Stimulated activated naive CD8-positive, alpha-beta T cell treated with anti-CD3 and anti-CD28 coated beads, Interleukin-15, Interleukin-2, amounts not matched to agents 100 U/mL and 50 U/mL, for 24 hours (primary cell): ENCODE results near the gene FGD6.
"Not testable (repeated sequence)": the region's sequence is repeated elsewhere in the genome, so short reads cannot be mapped to it uniquely, and the experiment has no call there.

Experiments
- ATAC-seq: fragments of 150-1000 bp; cut with Tn5 transposase; one replicate; pipeline ENCODE4 v1.10.0; 2021
- DNase-seq: peaks from one replicate; pipeline ENCODE4 v3.0.0; 2021

FGD6 gene

GRCh38 chr12:95178136-95178535 is 39.1 kb downstream of the FGD6 start:
- DNase-seq (no peak), ATAC-seq (no peak)

DNA sequence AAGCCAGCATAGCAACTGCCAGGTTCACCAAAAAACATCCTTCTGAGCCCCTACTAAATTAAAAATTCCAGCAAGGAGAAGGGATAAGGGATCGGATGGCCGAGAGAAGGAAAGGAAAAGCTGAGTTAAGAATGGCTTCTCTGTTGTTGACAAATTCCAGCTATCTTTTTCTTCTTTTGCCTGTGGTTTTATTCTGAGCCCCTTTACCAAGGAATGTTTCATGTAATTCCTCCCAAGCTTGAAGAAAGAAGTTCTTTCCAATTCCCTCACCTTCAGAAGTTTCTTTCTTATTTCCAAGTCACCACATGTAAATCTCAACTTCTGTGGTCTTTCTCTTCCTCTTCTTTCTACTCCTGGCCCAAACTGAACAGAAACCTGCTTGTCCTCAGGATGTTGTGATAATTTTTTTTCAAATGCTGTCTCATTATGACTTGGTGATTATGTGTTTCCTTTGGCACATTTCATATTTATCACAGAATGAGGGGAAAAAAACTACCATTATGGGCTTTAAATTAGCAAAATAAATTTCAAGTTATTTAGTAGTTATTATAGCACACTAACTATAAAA is 40.0 kb downstream of the FGD6 start:
- ATAC-seq: no peak
- no peak for DNase-seq

DNA sequence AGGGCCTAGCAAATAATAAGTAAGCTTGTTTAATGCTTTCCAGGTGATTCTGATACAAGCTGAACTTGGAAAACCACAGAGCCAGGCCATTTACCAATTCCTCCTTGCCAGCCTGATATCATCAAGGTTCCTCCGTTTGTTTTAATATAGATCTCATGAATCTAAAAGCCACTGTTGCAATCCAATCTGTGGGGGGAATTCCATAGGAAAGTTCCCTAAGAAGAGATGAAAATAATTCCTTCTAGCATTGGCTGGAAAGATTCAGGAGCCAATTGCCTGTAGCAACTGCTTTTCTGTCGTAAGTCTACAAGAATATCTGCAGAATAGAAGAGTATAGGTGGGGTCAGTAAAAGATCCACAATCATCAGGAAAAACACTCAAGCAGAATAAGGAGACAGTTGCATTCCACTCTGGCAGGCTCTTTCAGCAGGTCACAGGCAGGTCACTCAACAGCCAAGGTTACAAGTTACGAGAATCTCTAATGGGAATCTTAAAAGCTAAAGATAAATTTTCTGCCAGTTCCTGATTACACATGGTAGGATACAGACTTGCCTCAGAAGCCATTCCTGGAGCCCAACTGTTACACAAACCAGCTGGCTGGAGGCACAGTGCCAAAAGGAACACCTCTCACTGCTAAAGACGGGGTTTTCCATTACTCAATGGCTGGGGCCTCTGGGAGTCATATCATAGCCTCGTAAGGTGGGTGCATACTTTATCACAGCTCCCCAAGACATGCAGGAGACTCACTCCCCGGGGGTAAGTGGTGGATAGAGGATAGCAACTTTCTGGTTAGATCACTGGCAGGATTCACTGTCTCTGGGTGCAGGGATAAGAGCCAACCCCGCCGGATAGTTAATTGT is 43.6 kb downstream of the FGD6 start:
- ATAC-seq (no peak), DNase-seq (no peak)

DNA sequence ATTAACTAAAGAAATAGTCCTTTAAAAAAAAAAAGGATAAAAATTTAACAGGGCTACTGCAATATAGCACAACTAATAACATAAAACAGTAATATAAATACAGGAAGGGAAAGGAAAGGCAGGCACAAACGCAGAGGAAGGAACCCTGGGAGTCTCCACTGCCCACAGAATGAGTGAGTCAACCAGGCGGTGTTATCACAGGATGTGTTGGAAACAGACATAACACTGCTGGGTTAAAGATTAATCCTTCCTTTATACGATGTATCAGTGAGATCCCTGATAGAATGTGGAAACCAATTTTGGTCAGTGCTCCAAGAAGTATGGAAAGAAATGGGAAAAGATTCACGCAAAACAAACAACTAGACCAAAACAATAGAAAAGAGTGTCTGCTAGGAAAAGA is 47.9 kb downstream of the FGD6 start:
- no peak for ATAC-seq
- DNase-seq: no peak

GRCh38 chr12:95168746-95169145 is 48.5 kb downstream of the FGD6 start:
- DNase-seq: no peak
- ATAC-seq: no peak

DNA sequence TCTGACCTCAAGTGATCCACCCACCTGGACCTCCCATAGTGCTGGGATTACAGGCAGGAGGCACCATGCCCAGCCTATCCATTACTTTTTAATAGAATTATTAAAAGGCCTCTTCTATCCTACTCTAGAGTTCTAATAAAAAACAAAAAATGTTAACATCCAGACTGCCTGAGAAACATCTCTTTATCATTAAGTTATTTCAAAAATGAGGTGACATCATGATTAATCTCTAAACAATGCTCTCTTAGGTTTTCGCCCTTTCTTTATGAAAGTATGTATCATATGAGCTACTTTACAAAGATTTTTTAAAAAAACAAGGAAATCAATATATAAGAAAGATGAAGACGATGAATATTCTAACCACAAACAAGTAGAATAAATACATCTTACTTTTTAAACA is 52.6 kb downstream of the FGD6 start:
- ATAC-seq (no peak), DNase-seq (no peak)

- DNase-seq: no peak
- no peak for ATAC-seq
Measured at GRCh38 chr12:95158919-95159318, 58.3 kb downstream of the FGD6 start.

DNA sequence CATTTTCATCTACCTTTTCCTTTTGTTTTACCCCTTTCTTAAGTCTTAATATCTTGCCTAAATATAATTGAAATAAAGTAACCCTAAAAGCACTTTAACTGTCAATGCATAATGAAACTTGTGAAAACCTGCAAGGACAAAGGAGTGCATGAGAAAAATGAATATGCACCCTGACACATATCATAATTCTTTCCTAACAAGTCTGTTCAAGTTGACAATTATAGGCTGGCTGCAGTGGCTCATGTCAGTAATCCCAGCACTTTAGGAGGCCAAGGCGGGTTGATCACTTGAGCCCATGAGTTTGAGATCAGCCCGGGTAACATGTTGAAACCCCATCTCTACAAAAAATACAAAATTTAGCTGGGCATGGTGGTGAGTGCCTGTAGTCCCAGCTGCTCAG is 65.4 kb downstream of the FGD6 start:
- DNase-seq: no peak
- no peak for ATAC-seq

DNA sequence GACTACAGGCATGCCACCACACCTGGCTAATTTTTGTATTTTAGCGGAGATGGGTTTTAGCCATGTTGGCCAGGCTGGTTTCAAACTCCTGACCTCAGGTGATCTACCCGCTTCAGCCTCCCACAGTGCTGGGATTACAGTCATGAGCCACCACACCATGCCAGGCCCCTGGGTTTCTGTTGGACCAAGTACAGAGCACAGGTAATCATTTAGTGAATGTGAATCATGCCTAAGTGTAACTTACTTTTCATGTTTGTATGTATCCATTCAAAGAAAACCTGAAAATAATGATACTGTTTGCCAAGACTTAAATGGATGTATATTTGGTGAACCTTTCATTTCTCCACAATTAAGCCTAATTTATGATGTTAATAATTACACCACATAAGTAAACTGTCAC is 65.9 kb downstream of the FGD6 start:
- ATAC-seq (no peak), DNase-seq (no peak)

DNA sequence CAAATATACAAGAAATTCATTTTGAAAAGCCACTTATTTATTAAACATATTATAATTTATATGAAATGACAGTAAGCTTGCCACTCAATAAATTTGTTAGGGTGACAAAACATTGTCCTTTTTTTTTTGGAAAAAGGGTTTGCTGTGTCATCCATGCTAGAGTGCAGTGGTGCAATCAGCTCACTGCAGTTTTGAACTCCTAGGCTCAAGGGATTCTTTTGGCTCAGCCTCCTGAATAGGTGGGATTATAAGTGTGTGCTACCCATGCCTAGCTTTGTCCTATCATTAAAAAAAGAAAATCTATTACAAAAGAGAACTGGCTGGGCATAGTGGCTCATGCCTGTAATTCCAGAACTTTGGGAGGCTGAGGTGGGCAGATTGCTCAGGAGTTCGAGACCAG is 66.8 kb downstream of the FGD6 start:
- no peak for DNase-seq
- ATAC-seq: no peak

DNA sequence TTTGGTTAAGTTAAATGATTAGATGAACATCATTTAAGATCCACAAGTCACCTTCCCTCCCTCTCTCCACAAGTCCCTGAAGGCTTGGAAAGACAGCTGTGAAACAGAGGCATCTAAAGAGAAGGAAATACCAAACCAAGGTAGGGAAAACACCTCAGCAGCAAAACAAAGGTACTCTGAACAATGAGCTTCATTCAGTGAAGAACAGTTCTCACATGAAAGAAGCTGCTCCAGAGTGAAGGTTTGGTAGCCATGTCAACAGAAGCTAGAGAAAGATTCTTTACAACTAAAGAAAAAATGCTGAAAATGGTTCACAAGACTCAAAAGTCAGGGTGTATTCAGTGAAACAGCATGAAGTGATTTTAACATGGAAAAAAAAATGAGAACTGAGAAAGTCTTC is 69.4 kb downstream of the FGD6 start:
- DNase-seq: no peak
- no peak for ATAC-seq

DNA sequence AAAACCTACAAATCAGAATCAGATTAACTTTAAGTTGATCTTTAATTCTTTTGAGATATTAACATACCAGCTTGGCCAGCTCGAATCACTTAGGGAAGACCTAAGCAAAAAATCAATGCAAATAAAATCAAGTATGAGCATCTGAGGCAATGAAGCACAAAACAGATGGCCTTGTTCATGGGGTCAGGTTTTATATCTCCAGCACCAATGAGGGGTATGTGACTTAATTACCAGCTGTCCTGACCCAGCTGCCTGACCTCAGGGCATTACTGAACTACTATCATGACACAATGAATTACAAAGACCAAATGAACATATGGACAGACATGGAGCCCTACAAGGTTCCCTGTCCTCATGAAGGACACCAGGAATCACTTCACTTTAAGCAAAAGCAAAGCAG is 70.5 kb downstream of the FGD6 start:
- DNase-seq (no peak), ATAC-seq (no peak)

DNA sequence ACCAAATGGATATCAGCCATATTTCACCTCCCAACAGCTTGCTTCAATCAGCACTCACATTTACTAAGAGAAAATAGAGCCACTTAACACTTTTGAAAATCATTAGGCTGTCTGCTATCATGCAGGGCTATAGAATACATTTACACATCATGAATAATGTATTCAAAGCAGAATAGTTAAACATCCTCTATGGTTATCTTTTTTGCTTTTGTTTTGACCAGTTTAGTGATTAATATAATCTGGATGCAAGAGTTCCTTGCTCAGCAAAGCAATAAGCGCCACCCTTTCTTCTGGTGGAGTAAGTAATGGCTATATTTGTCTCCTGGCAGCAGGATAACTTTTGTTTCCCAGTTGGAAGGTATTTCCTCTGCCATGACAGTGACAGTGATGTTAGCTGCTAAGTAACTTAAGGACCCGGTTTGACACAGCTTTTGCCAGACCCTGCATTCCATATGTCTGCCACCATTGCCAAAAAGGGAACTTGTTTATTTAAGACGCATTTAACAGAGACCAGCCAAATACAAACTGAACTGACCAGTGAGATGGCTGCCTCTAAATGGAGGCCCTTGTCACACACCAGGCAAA is 73.6 kb downstream of the FGD6 start:
- ATAC-seq: no peak
- DNase-seq: no peak

DNA sequence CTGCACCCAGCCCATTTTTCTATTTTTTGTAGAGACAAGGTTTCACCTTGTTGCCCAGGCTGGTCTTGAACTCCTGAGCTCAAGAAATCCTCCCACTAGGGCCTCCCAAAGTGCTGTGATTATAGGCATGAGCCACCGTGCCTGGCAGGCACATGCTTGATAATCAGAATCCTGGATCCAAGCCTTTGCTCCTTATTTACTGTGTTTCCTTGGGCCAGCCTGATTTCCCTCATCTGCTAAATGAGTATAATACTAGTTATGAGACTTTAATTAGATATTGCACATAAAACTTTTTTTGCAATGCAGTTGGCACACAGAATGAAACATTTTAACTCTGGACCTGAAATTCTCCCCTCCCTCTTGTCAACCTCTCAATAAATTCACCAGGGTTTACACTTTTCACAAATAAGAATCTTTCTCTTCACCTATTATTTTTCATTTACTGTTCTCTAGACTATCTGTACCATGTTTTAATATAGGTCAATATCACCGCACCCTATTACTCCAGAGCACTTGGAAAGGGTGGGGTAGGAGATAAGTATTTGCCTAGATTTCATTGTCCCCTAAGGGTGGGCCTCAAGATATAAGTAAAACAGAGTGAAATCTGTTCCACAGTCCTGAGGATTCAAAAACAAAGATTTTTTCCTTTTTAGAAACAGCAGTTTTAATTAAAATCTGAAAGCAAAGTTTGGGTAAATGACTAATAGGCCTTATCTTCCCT is 74.7 kb downstream of the FGD6 start:
- DNase-seq (no peak), ATAC-seq (no peak)

DNA sequence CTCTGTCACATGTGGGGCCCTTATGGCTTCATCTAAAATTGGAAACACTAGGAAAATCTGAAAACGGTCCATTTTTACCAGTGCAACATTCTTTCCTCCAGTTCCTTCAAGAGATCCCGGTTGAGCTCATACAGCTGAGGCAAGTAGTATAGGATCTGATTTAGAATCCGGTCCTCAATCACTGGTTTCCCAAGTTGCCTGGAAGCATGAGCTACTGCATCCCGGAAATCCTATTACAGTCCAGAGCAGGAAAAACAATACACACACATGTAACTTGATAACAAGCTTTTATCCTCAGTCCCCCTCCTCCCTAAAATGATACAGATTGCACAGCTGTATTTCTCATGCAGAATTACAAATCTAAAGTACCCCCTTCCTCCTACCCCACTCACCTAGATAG is 76.0 kb downstream of the FGD6 start:
- ATAC-seq (no peak), DNase-seq (no peak)

DNA sequence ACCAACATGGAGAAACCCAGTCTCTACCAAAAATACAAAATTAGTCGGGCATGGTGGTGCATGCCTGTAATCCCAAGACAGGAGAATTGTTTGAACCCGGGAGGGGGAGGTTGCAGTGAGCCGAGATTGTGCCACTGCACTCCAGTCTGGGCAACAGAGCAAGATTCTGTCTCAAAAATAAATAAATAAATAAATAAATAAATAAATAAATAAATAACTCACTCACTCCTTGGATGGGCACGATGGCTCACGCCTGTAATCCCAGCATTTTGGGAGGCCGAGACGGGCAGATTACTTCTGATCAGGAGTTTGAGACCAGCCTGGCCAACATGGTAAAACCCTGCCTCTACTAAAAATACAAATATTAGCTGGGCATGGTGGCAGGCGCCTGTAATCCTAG is 79.2 kb downstream of the FGD6 start:
- ATAC-seq, DNase-seq: not testable (repeated sequence)

GRCh38 chr12:95136598-95136997 is 80.7 kb downstream of the FGD6 start:
- ATAC-seq (no peak), DNase-seq (no peak)

GRCh38 chr12:95134085-95134484 is 83.2 kb downstream of the FGD6 start:
- no peak for ATAC-seq
- no peak for DNase-seq

DNA sequence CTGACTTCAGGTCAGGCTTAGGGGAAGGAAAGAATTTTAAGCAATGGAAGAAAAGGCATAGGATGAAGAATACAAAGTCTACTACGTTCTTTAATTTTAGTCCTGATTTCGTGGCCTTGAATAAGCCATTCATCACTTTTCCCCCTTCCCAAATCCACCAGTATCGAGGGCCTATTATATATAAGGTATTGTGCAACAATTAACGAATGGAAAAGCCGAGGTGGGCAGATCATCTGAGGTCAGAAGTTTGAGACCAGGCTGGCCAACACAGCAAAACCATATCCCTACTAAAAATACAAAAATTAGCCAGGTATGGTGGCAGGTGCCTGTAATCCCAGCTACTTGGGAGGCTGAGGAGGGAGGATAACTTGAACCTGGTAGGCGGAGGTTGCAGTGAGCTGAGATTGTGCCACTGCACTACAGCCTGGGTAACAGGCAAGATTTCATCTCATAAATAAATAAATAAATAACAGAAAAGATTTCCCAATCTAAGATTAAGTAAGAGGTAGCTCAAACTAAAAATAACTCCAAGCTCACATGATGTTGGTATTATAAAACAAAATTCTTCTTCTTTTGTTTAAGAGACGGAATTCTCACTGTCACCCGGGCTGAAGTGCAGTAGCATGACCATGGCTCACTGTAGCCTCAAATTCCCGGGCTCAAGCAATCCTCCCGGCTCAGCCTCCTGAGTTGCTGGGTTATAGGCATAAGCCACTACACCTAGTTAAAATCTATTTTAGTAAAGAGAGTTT is 85.5 kb downstream of the FGD6 start:
- DNase-seq: no peak

GRCh38 chr12:95130096-95130495 is 87.2 kb downstream of the FGD6 start:
- ATAC-seq (no peak), DNase-seq (no peak)

More for the DNA sequence above, 85.5 kb downstream of the FGD6 start:
- no peak for ATAC-seq

DNA sequence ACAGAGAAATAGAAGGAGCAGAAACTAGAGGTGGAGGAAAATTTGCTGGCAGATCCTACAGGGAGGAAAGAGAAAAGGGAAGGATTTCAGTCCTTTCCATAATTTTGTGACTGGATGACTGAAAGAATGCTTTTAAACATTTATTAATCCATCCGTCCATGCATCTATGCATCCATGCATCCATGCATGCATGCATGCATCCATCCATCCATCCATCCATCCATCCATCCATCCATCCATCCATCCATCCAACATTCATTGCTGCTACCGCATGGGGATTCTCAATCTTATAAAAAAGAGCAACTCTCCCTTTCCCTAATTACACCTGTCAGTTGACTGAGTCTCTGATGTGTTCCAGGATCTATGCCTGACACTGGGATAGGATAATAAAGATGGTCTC is 88.2 kb downstream of the FGD6 start:
- DNase-seq (no peak), ATAC-seq (no peak)

DNA sequence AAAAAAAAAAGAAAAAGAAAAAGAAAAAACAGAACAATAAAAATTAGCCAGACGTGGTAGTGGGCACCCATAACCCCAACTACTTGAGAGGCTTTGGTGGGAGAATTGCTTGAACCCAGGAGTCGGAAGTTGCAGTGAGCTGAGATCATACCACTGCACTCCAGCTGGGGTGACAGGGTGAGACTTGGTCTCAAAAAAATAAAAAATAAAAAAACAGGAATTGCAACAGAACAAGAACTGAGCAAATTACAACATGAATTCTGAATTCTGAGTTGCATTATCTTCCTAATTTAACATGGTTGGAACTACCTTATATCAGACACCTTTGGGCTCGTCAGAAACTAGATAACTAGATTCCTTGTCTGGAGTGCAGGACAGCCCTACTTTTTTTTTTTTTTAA is 90.5 kb downstream of the FGD6 start:
- DNase-seq: no peak

More for the DNA sequence above, 90.5 kb downstream of the FGD6 start:
- ATAC-seq: no peak
